OCI-LY7 (cell line): ENCODE results near the gene SLC25A13. TPM values are rescaled to one million over a fixed set of nuclear protein-coding genes. Genes with fewer than 3 reads are reported as not detected.

Experiments
- BruUV-seq: library from RNA; stranded (reverse); fragments of 400-500 nt; replicated peaks from 2 replicates; lab custom pipeline; 2021; lab: Mats Ljungman, UMichigan
- CTCF ChIA-PET: fragments of 300-600 bp; sonication (Branson Sonifier 250); formaldehyde crosslinking; loops from one replicate; lab custom pipeline; 2022; ENCODE audit warnings: antibody characterized with exemption; ENCODE audit not compliant: unreplicated experiment; lab: Charles Lee
- POLR2A ChIA-PET: fragments of 300-600 bp; sonication (Branson Sonifier 250); formaldehyde crosslinking; loops from one replicate; lab custom pipeline; 2022; ENCODE audit warnings: antibody characterized with exemption; lab: Charles Lee
- DNase-seq: peaks from one replicate; pipeline ENCODE4 v3.0.0-alpha.2; 2015; ENCODE audit warnings: low spot score
- H2AFZ ChIP-seq: fragments of 200-600 bp; sonication (generic), shearing (Covaris generic); 2 replicates; pipeline ENCODE4 v1.6.1; 2014; ENCODE audit warnings: mild to moderate bottlenecking, antibody characterized with exemption, low read length, moderate library complexity
- H3K27ac ChIP-seq: fragments of 200-600 bp; sonication (generic); 2 replicates; pipeline ENCODE4 v1.5.1; 2014; ENCODE audit warnings: mixed run types, low read depth, mild to moderate bottlenecking, moderate library complexity, low read length, inconsistent platforms; ENCODE audit not compliant: poor library complexity, severe bottlenecking
- H3K36me3 ChIP-seq: fragments of 200-600 bp; sonication (generic); 2 replicates; pipeline ENCODE4 v1.6.1; 2014; ENCODE audit warnings: mild to moderate bottlenecking, antibody characterized with exemption, low read length, moderate library complexity, mixed read lengths; ENCODE audit not compliant: insufficient read depth
- H3K4me1 ChIP-seq: fragments of 200-600 bp; sonication (generic); 2 replicates; pipeline ENCODE4 v1.5.1; 2014; ENCODE audit warnings: mild to moderate bottlenecking, low read length; ENCODE audit not compliant: insufficient read depth, poor library complexity, severe bottlenecking
- H3K4me2 ChIP-seq: fragments of 200-600 bp; sonication (generic); 2 replicates; pipeline ENCODE4 v1.6.1; 2014; ENCODE audit warnings: mild to moderate bottlenecking, low read length
- H3K4me3 ChIP-seq: fragments of 200-600 bp; sonication (generic); 2 replicates; pipeline ENCODE4 v1.5.1; 2014; ENCODE audit warnings: mild to moderate bottlenecking, low read depth, low read length; ENCODE audit not compliant: poor library complexity, severe bottlenecking
- H3K79me2 ChIP-seq: fragments of 200-600 bp; sonication (generic); 2 replicates; pipeline ENCODE4 v1.6.1; 2016; ENCODE audit warnings: low read depth, mild to moderate bottlenecking, low read length, moderate library complexity, mixed read lengths; ENCODE audit not compliant: insufficient read depth
- H3K9me2 ChIP-seq: fragments of 200-600 bp; sonication (generic); 2 replicates; pipeline ENCODE4 v1.6.1; 2016; ENCODE audit warnings: mild to moderate bottlenecking, low read length, mixed read lengths; ENCODE audit not compliant: insufficient read depth
- H3K9me3 ChIP-seq: fragments of 200-600 bp; sonication (generic); 2 replicates; pipeline ENCODE4 v1.6.1; 2014; ENCODE audit warnings: mild to moderate bottlenecking, mixed run types, low read length, mixed read lengths
- H4K20me1 ChIP-seq: fragments of 200-600 bp; sonication (generic); 2 replicates; pipeline ENCODE4 v1.6.1; 2014; ENCODE audit warnings: mild to moderate bottlenecking, antibody characterized with exemption, low read length, moderate library complexity, mixed read lengths; ENCODE audit not compliant: insufficient read depth
- CTCF ChIP-seq: fragments of 200-600 bp; sonication (generic); conservative IDR thresholded peaks from 2 replicates; pipeline ENCODE4 v1.5.1; 2014; ENCODE audit warnings: mild to moderate bottlenecking, antibody characterized with exemption, low read length, moderate library complexity, mixed read lengths
- EZH2phosphoT487 ChIP-seq: fragments of 200-600 bp; sonication (generic); IDR thresholded peaks from 2 replicates; pipeline ENCODE4 v1.6.1; 2018; ENCODE audit warnings: low read depth, borderline replicate concordance, mild to moderate bottlenecking, mixed run types, antibody characterized with exemption, low read length, moderate library complexity, mixed read lengths
- intact Hi-C: fragments of 100-400 bp; cut with micrococcal nuclease; formaldehyde crosslinking; loops from one replicate; pipeline ENCODE4 v1.10.0; 2022; ENCODE audit not compliant: unreplicated experiment
- total RNA-seq, 2 experiments: library from RNA; depleted of rRNA in 1 of 2; stranded (reverse); fragments of >200 nt in 1 of 2; shearing (Covaris generic) in 1 of 2; gene quantifications; 2 replicates each; pipeline ENCODE4 v1.2.3, GENCODE V29; 2014 to 2022

Gene SLC25A13
- total RNA-seq, 2 experiments from 2014 or later = 0.63 TPM; not detected in 1

- Histone ChIP-seq H3K36me3 (no peaks in the 10 kb centered on the region), H3K79me2 (no peaks in the 10 kb centered on the region), H3K9me3 (no peaks in the 10 kb centered on the region), H2AFZ (no peak overlapping the region), H3K4me3 (no peak overlapping the region), H3K4me2 (no peak overlapping the region), H3K4me1 (no peaks in the 10 kb centered on the region), H3K27ac (no peak overlapping the region), H4K20me1 (no peaks in the 10 kb centered on the region), H3K9me2 (no peaks in the 10 kb centered on the region)
- POLR2A ChIA-PET = no interaction called here
- intact Hi-C loops = no loop called here
- no TSS peak for BruUV-seq
- TF ChIP-seq EZH2phosphoT487 = no peak
- no peak for DNase-seq
- CTCF ChIA-PET = no interaction called here
Measured at GRCh38 chr7:96179837-96180236, 142.1 kb downstream of the SLC25A13 start.

GRCh38 chr7:96179341-96179740, 142.6 kb downstream of the SLC25A13 start:
- intact Hi-C loops = no loop called here

GRCh38 chr7:96178581-96178980, 143.3 kb downstream of the SLC25A13 start:
- ChIA-PET POLR2A (no interaction called here), CTCF (no interaction called here)
- no peak overlapping the region for H2AFZ ChIP-seq
- intact Hi-C loops = no loop called here
- no peaks in the 10 kb centered on the region for H4K20me1 ChIP-seq
- H3K9me3 ChIP-seq = no peaks in the 10 kb centered on the region
- H3K4me1 ChIP-seq = no peaks in the 10 kb centered on the region
- no peak overlapping the region for H3K4me2 ChIP-seq
- H3K4me3 ChIP-seq = no peak overlapping the region
- no TSS peak for BruUV-seq
- no peaks in the 10 kb centered on the region for H3K36me3 ChIP-seq
- no peak for DNase-seq
- H3K27ac ChIP-seq = no peak overlapping the region
- H3K9me2 ChIP-seq = no peaks in the 10 kb centered on the region
- TF ChIP-seq EZH2phosphoT487 (no peak), CTCF (no peak)
- H3K79me2 ChIP-seq = no peaks in the 10 kb centered on the region

More at GRCh38 chr7:96179341-96179740, 142.6 kb downstream of the SLC25A13 start:
- TF ChIP-seq CTCF = no peak
- no peak for TF ChIP-seq EZH2phosphoT487
- no peak overlapping the region for H3K4me2 ChIP-seq
- no peak overlapping the region for H3K27ac ChIP-seq
- no peak overlapping the region for H2AFZ ChIP-seq
- H3K9me3 ChIP-seq = no peaks in the 10 kb centered on the region
- no peaks in the 10 kb centered on the region for H4K20me1 ChIP-seq
- no peaks in the 10 kb centered on the region for H3K4me1 ChIP-seq
- no TSS peak for BruUV-seq
- no peak overlapping the region for H3K4me3 ChIP-seq
- no peaks in the 10 kb centered on the region for H3K9me2 ChIP-seq
- no peak for DNase-seq
- ChIA-PET CTCF (no interaction called here), POLR2A (no interaction called here)
- no peaks in the 10 kb centered on the region for H3K36me3 ChIP-seq
- no peaks in the 10 kb centered on the region for H3K79me2 ChIP-seq
